HCT116 (cell line): ENCODE measurements around the gene LYSET. TPM values are rescaled to one million over a fixed set of nuclear protein-coding genes. Genes with fewer than 3 reads are reported as not detected.
A peak's percentile ranks its signal among the peaks of the same experiment; 100 is the strongest.

Experiments used
- ATAC-seq: fragments of 200-7000 bp; cut with Tn5 transposase; 2 replicates; pipeline ENCODE4 v1.9.1; 2020; ENCODE audit warnings: mild to moderate bottlenecking, moderate library complexity
- BruUV-seq: library from RNA; stranded (reverse); fragments of 400-500 nt; replicated peaks from 2 replicates; lab custom pipeline; 2021; lab: Mats Ljungman, UMichigan
- CTCF ChIA-PET: fragments of 300-600 bp; sonication (Branson Sonifier 250); formaldehyde crosslinking; loops from one replicate; lab custom pipeline; 2021; ENCODE audit warnings: antibody characterized with exemption; lab: Charles Lee
- POLR2A ChIA-PET: fragments of 300-600, 350-600 bp; sonication (Branson Sonifier 250); formaldehyde crosslinking; loops from one replicate; lab custom pipeline; 2021; ENCODE audit warnings: antibody characterized with exemption; lab: Charles Lee
- RAD21 ChIA-PET, 2 experiments: fragments of 300-600 bp; sonication (Branson Sonifier 250); formaldehyde crosslinking; loops; one replicate each; lab custom pipeline; 2023; ENCODE audit warnings: low total read pairs in 2 of 2; ENCODE audit not compliant: uncharacterized antibody in 2 of 2, unreplicated experiment in 2 of 2, low non-redundant PET in 1 of 2; lab: Charles Lee
- DNase-seq: peaks from one replicate; pipeline ENCODE4 v3.0.0-alpha.2; 2010; ENCODE audit warnings: low read depth, low spot score
- H2AFZ ChIP-seq: fragments of 200-600 bp; shearing (Covaris generic), sonication (generic); 2 replicates; pipeline ENCODE4 v1.6.1; 2017; ENCODE audit warnings: low read depth, mixed run types, mixed read lengths, antibody characterized with exemption, low read length; ENCODE audit not compliant: poor library complexity, severe bottlenecking
- H3K27ac ChIP-seq: 2 replicates; pipeline ENCODE4 v1.5.1; 2012; ENCODE audit warnings: low read depth, low read length
- H3K27me3 ChIP-seq: fragments of 200-600 bp; sonication (generic); 2 replicates; pipeline ENCODE4 v1.6.1; 2016; ENCODE audit warnings: mixed run types, low read length, mixed read lengths; ENCODE audit not compliant: insufficient read depth
- H3K36me3 ChIP-seq, 2 experiments: fragments of 200-500 bp in 1 of 2; fragments of 200-600 bp in 1 of 2; sonication (Bioruptor generic) in 1 of 2; sonication (generic) in 1 of 2; 2 replicates each; pipeline versions ENCODE4 v1.5.1 to v1.6.1; 2014 to 2016; ENCODE audit warnings: low read length in 2 of 2, inconsistent platforms in 1 of 2, mixed read lengths in 1 of 2, mixed run types in 1 of 2; ENCODE audit not compliant: insufficient read depth in 2 of 2, control insufficient read depth in 1 of 2
- H3K4me1 ChIP-seq, 2 experiments: fragments of 200-600 bp in 1 of 2; sonication (generic) in 1 of 2; 2 replicates each; pipeline versions ENCODE4 v1.5.1 to v1.6.1; 2012 to 2017; ENCODE audit warnings: low read length in 2 of 2, inconsistent platforms in 1 of 2, mild to moderate bottlenecking in 1 of 2, mixed read lengths in 1 of 2, mixed run types in 1 of 2, moderate library complexity in 1 of 2; ENCODE audit not compliant: insufficient read depth in 2 of 2, control insufficient read depth in 1 of 2
- H3K4me2 ChIP-seq: fragments of 200-600 bp; sonication (generic); 2 replicates; pipeline ENCODE4 v1.6.1; 2017; ENCODE audit warnings: mixed run types, low read length, mixed read lengths
- H3K4me3 ChIP-seq, 2 experiments: fragments of 200-600 bp in 1 of 2; sonication (generic) in 1 of 2; replicated peaks in 1 of 2; 2 replicates each; pipeline ENCODE4 v1.5.1; 2011 to 2016; ENCODE audit warnings: low read length in 2 of 2, control low read depth in 1 of 2, low read depth in 1 of 2, mild to moderate bottlenecking in 1 of 2, mixed read lengths in 1 of 2, mixed run types in 1 of 2
- H3K79me2 ChIP-seq: fragments of 200-600 bp; sonication (generic); 2 replicates; pipeline ENCODE4 v1.6.1; 2017; ENCODE audit warnings: mild to moderate bottlenecking, mixed run types, low read length, moderate library complexity, mixed read lengths; ENCODE audit not compliant: insufficient read depth
- H3K9ac ChIP-seq: fragments of 200-600 bp; sonication (generic); 2 replicates; pipeline ENCODE4 v1.6.1; 2016; ENCODE audit warnings: low read length, mixed read lengths
- H3K9me2 ChIP-seq: fragments of 200-600 bp; sonication (generic), shearing (Covaris generic); 2 replicates; pipeline ENCODE4 v1.6.1; 2017; ENCODE audit warnings: mixed run types, mild to moderate bottlenecking, moderate library complexity; ENCODE audit not compliant: insufficient read depth
- H3K9me3 ChIP-seq, 2 experiments: fragments of 200-500 bp in 1 of 2; fragments of 200-600 bp in 1 of 2; sonication (Bioruptor generic) in 1 of 2; sonication (generic) in 1 of 2; 2 replicates each; pipeline ENCODE4 v1.6.1; 2014 to 2017; ENCODE audit warnings: low read length in 2 of 2, mixed read lengths in 2 of 2, inconsistent platforms in 1 of 2, low read depth in 1 of 2, mild to moderate bottlenecking in 1 of 2, mixed run types in 1 of 2, moderate library complexity in 1 of 2; ENCODE audit not compliant: control insufficient read depth in 1 of 2, insufficient read depth in 1 of 2
- H4K20me1 ChIP-seq: fragments of 200-600 bp; sonication (generic), shearing (Covaris generic); 2 replicates; pipeline ENCODE4 v1.6.1; 2017; ENCODE audit warnings: mixed run types, mild to moderate bottlenecking, moderate library complexity; ENCODE audit not compliant: insufficient read depth
- ATF3 ChIP-seq: IDR thresholded peaks from 2 replicates; pipeline ENCODE4 v1.6.1; 2012
- CTCF ChIP-seq, 3 experiments: fragments of 200-600 bp in 1 of 3; sonication (generic) in 1 of 3; IDR thresholded peaks in 2 of 3; conservative IDR thresholded peaks in 1 of 3; 2 replicates each; pipeline ENCODE4 v1.5.1; 2012 to 2017; ENCODE audit warnings: low read depth in 2 of 3, low read length in 2 of 3, antibody characterized with exemption in 1 of 3, borderline replicate concordance in 1 of 3, control low read depth in 1 of 3, mild to moderate bottlenecking in 1 of 3, mixed read lengths in 1 of 3, mixed run types in 1 of 3, moderate library complexity in 1 of 3; ENCODE audit not compliant: insufficient read depth in 1 of 3
- EGR1 ChIP-seq: IDR thresholded peaks from 2 replicates; pipeline ENCODE4 v1.6.1; 2012; ENCODE audit warnings: low read depth
- ELF1 ChIP-seq: IDR thresholded peaks from 2 replicates; pipeline ENCODE4 v1.6.1; 2012; ENCODE audit warnings: low read depth, borderline replicate concordance
- EZH2phosphoT487 ChIP-seq: fragments of 200-600 bp; IDR thresholded peaks from 2 replicates; pipeline ENCODE4 v1.6.1; 2018; ENCODE audit warnings: antibody characterized with exemption, borderline replicate concordance
- POLR2AphosphoS5 ChIP-seq: IDR thresholded peaks from 2 replicates; pipeline ENCODE4 v1.6.1; 2011; ENCODE audit warnings: mild to moderate bottlenecking, low read depth, low read length, moderate library complexity
- RAD21 ChIP-seq: IDR thresholded peaks from 2 replicates; pipeline ENCODE4 v1.6.1; 2012; ENCODE audit warnings: low read depth, mild to moderate bottlenecking
- SIN3A ChIP-seq: IDR thresholded peaks from 2 replicates; pipeline ENCODE4 v1.6.1; 2012; ENCODE audit warnings: low read depth
- SRF ChIP-seq: IDR thresholded peaks from 2 replicates; pipeline ENCODE4 v1.6.1; 2012; ENCODE audit warnings: low read depth
- TCF7L2 ChIP-seq: IDR thresholded peaks from 2 replicates; pipeline ENCODE4 v1.7.0; 2011; ENCODE audit warnings: borderline replicate concordance, inconsistent platforms; ENCODE audit not compliant: insufficient read depth, insufficient read length; ENCODE audit errors: extremely low read depth
- YY1 ChIP-seq: IDR thresholded peaks from 2 replicates; pipeline ENCODE4 v1.6.1; 2011; ENCODE audit warnings: low read length, low read depth, moderate library complexity, mild to moderate bottlenecking; ENCODE audit not compliant: insufficient replicate concordance; ENCODE audit errors: extremely low read depth
- ZFX ChIP-seq: fragments of 450-650 bp; IDR thresholded peaks from 2 replicates; pipeline ENCODE4 v1.6.1; 2017
- ZNF274 ChIP-seq: fragments of 200-500 bp; sonication (Bioruptor generic); IDR thresholded peaks from 2 replicates; pipeline ENCODE4 v1.6.1; 2014; ENCODE audit warnings: mild to moderate bottlenecking, low read depth, low read length, inconsistent platforms
- intact Hi-C: fragments of 100-400 bp; cut with micrococcal nuclease; formaldehyde crosslinking; loops from 2 replicates; pipeline ENCODE4 v1.10.0; 2022
- total RNA-seq: library from RNA; stranded (reverse); gene quantifications from one replicate; pipeline ENCODE4 v1.2.1, GENCODE V29; 2021; ENCODE audit not compliant: unreplicated experiment

Gene LYSET
- total RNA-seq, 1 experiment from 2014 or later, result 19.5 TPM

DNA sequence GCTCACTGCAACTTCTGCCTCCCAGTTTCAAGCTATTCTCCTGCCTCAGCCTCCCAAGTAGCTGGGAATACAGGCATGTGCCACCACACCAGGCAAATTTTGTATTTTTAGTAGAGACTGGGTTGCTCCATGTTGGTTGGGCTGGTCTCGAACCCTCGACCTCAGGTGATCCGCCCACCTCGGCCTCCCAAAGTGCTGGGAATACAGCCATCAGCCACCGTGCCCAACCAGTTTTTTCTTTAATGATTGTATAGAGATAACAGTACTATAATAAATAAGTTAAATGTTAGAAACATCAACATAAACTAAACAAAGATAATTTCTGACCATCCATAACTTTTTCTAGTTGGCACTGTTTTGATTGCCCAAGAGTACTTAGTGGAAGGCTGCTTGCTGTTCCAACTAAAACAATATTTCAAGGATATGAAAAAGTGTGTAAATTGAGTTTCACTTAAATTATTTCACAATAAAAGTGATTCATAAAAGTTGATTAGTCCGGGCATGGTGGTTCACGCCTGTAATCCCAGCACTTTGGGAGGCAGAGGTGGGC lies 16.1 kb downstream of the LYSET start:
- Histone ChIP-seq H3K79me2 (peaks cover 38% of the 10 kb centered on the region), H3K4me3 (no peak overlapping the region), H3K9me2 (no peaks in the 10 kb centered on the region), H3K4me1 (peaks cover 3 to 20% of the 10 kb centered on the region in 2 experiments; a peak in 3 of 4 replicates), H4K20me1 (no peaks in the 10 kb centered on the region), H2AFZ (no peak overlapping the region), H3K9ac (no peak overlapping the region), H3K4me2 (no peak overlapping the region), H3K27me3 (no peaks in the 10 kb centered on the region), H3K9me3 (no peaks in the 10 kb centered on the region), H3K36me3 (no peaks in the 10 kb centered on the region), H3K27ac (no peak overlapping the region)
- intact Hi-C loops, result no loop called here
- TF ChIP-seq ELF1 (no peak), EGR1 (no peak)
- ATAC-seq (no peak), DNase-seq (no peak)
- no TSS peak for BruUV-seq
- ChIA-PET RAD21 (no interaction called here), CTCF (no interaction called here), POLR2A (no interaction called here)

GRCh38 chr14:93206793-93207467 lies 21.8 kb downstream of the LYSET start, which contains the start of the genes GON7 and UBR7:
Gene GON7 (minus strand): TSS chr14:93207065. CDS start chr14:93207037, 28 bp downstream.
Gene UBR7 (plus strand): TSS chr14:93207256. CDS start chr14:93207292, 36 bp downstream.
- no TSS peak for BruUV-seq
- RAD21 ChIA-PET, result interaction anchor here (0.7 to 1.2 kb wide), 4 partner anchors 93 to 412 kb away, joined by 3 to 5 read pairs (median 4); no protein-coding TSS in a partner anchor
- TF ChIP-seq RAD21 (no peak), ZFX (peak; percentile 79), YY1 (peak; percentile 67), SIN3A (peak; percentile 83), SRF (peak; percentile 51; the same call in 1 of the 2 replicates), EZH2phosphoT487 (no peak), POLR2AphosphoS5 (peak; percentile 68), ATF3 (no peak), ZNF274 (no peak), CTCF (IDR thresholded peaks at IDR 0.05 in 2 of 3, conservative IDR thresholded peaks at IDR 0.05 in 1 of 3; ENCODE audit: borderline replicate concordance in 1 of 3, insufficient read depth in 1 of 3, low read depth in 2 of 3, low read length in 2 of 3) (0 out of 6 replicates have a peak, but pooled peaks of 1 of the 3 experiments have one; percentile 22), TCF7L2 (no peak)

More at GRCh38 chr14:93206793-93207467, 21.8 kb downstream of the LYSET start, which contains the start of the genes GON7 and UBR7:
- Histone ChIP-seq H3K79me2 (peaks cover 74% of the 10 kb centered on the region), H3K4me3 (peak within 1 kb of the TSS; percentile 74 to 97), H3K9me2 (no peaks in the 10 kb centered on the region), H3K9me3 (no peaks in the 10 kb centered on the region), H2AFZ (peak within 1 kb of the TSS; percentile 66), H3K27me3 (no peaks in the 10 kb centered on the region), H4K20me1 (no peaks in the 10 kb centered on the region), H3K36me3 (peaks cover 0 to 4% of the 10 kb centered on the region in 2 experiments; a peak in 1 of 4 replicates), H3K27ac (peak within 1 kb of the TSS; percentile 83), H3K9ac (peak within 1 kb of the TSS; percentile 91), H3K4me2 (peak within 1 kb of the TSS; percentile 87), H3K4me1 (peaks cover 7 to 30% of the 10 kb centered on the region in 2 experiments)
- DNase-seq, result peak; percentile 93
- ChIA-PET CTCF (interaction anchor here (0.8 to 2.1 kb wide), 12 partner anchors 7 to 412 kb away, joined by 3 to 19 read pairs (median 4); partner anchors contain the start of genes LYSET and MOAP1), POLR2A (interaction anchor here (0.5 to 1.5 kb wide), 4 partner anchors 12 to 330 kb away, joined by 3 to 4 read pairs (median 3); no protein-coding TSS in a partner anchor)
- intact Hi-C loops, result loop anchor here (1.0 to 5.0 kb wide), 2 partner anchors 95 to 337 kb away; no protein-coding TSS in a partner anchor
- peak; percentile 92 for ATAC-seq
